SU-DHL-6 (cell line): ENCODE measurements around the gene DERL3.

Experiments used
- EZH2phosphoT487 ChIP-seq: fragments of 200-600 bp; sonication (generic), shearing (Covaris generic); conservative IDR thresholded peaks from 2 replicates; pipeline ENCODE4 v1.6.1; 2018; ENCODE audit warnings: mild to moderate bottlenecking, antibody characterized with exemption, low read length, moderate library complexity, mixed read lengths
- TF ChIP-seq, protein P1 (sequence below): fragments of 200-600 bp; sonication (generic); IDR thresholded peaks from one replicate; pipeline ENCODE4 v1.5.1; 2017; ENCODE audit warnings: antibody characterized with exemption, mild to moderate bottlenecking, low read length, moderate library complexity; ENCODE audit not compliant: insufficient read depth, poor library complexity, severe bottlenecking

DNA sequence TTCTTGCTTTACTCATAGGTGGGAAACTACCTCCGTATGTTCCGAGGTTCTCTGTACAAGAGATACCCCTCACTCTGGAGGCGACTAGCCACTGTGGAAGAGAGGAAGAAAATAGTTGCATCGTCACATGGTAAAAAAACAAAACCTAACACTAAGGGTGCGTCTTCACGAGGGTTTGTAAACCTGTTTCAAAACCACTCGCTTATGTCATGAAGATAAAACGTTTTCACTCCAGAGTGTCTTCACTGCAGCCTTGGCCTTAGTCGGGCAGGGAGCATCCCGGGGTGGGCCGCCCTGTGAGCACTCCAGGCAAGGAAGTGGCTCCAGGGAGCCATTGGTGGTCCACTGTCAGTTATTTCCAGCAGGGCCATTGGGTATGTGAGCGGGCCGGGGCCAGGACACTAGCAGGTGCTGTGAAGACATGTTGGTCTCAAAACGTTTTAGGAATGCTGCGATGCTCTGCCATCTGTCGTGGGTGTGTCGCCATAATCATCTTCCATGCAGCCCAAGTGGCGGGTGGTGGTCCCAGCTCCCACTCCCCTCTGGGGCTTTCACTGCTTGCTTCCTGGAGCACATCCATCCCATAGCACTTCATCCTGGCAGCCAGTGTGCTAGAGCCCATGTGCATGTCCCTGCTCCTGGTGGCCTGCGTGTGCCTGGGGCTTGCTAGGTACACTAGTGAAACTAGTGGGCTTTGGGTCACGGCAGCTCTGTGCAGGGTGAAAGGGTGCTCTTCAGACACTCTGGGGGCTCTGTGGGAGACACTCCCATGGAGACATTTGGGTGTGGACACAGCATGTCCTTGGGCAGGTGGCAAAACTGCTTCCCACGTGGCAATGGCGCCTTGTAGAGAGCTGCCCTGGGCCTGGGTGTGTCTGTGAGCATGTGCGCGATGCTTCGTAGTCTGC lies 46.8 kb downstream of the DERL3 start:
- TF ChIP-seq EZH2phosphoT487: no peak
- TF ChIP-seq, protein P1, sequence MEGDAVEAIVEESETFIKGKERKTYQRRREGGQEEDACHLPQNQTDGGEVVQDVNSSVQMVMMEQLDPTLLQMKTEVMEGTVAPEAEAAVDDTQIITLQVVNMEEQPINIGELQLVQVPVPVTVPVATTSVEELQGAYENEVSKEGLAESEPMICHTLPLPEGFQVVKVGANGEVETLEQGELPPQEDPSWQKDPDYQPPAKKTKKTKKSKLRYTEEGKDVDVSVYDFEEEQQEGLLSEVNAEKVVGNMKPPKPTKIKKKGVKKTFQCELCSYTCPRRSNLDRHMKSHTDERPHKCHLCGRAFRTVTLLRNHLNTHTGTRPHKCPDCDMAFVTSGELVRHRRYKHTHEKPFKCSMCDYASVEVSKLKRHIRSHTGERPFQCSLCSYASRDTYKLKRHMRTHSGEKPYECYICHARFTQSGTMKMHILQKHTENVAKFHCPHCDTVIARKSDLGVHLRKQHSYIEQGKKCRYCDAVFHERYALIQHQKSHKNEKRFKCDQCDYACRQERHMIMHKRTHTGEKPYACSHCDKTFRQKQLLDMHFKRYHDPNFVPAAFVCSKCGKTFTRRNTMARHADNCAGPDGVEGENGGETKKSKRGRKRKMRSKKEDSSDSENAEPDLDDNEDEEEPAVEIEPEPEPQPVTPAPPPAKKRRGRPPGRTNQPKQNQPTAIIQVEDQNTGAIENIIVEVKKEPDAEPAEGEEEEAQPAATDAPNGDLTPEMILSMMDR: no peak
